Measurements from ENCODE around the gene MUC6.

MUC6 gene

DNA sequence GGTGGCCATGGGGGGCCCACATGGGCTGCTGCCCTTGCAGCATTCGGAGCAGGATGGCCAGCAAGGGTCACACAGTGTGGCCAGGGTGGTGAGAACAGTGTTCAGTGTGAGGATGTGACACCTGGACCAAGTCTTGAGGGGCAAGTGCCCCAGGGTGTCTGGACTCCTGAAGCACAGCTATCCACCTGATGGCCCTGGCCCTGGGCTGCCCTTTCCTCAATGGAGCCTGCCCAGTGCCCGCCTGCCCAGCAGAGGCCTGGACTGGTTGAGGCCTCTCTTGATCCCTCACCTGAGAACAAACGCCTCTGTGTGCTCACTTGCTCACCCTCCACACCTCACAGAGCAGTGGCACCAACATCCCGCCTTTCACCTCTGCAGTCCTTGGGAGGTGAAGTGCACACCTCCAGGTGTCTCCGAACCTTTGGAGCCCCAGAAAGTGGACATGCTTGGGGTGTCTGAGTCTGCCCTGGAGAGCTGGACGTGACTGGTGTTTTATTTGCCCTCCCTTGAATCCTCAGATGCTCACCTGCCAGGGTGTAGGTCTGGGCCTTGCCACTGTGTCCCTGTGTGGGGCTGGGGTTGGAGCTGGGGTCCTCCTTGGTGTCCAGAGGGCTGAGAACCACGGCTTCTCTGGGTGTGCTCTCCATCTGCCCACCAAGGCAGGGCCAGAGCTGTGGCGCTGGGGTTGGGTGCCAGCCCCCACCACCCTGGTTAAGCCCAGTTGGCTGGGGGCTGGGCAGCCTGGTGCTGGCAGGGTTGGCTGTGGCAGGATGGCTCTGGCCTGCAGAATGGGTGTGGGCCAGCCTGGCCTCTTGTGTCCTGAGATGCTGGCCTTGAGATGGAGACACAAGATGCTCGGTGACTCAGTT, 34.3 kb upstream of the MUC6 start:
- no peak for TF ChIP-seq TCF4 (CRISPR knock-in tag; IDR thresholded peaks at IDR 0.05; ENCODE audit: borderline replicate concordance)
- no peak for TF ChIP-seq RARB (CRISPR knock-in tag; IDR thresholded peaks at IDR 0.05)
- no peak for TF ChIP-seq ZC3H10 (CRISPR knock-in tag; IDR thresholded peaks at IDR 0.05)
- no peak for ATAC-seq

DNA sequence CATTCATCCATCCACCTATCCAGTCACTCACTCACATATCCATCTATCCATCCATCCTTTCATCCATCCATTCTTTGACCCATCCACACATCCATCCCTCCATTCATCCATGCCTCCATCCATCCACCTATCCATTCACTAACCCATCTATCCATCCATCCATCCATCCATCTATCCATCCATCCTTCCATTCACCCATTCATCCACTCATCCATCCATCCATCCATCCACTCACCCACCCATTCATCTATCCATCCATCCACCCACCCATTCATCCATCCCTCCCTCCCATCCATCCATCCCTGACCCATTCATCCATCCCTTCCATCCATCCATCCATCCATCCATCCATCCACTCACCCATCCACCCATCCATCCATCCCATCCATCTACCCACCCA, 33.2 kb upstream of the MUC6 start:
- TF ChIP-seq OSR1 (CRISPR knock-in tag; IDR thresholded peaks at IDR 0.05) = no peak
- TF ChIP-seq TOX (CRISPR knock-in tag; IDR thresholded peaks at IDR 0.05; ENCODE audit: borderline replicate concordance) = no peak
- TF ChIP-seq, protein P1, sequence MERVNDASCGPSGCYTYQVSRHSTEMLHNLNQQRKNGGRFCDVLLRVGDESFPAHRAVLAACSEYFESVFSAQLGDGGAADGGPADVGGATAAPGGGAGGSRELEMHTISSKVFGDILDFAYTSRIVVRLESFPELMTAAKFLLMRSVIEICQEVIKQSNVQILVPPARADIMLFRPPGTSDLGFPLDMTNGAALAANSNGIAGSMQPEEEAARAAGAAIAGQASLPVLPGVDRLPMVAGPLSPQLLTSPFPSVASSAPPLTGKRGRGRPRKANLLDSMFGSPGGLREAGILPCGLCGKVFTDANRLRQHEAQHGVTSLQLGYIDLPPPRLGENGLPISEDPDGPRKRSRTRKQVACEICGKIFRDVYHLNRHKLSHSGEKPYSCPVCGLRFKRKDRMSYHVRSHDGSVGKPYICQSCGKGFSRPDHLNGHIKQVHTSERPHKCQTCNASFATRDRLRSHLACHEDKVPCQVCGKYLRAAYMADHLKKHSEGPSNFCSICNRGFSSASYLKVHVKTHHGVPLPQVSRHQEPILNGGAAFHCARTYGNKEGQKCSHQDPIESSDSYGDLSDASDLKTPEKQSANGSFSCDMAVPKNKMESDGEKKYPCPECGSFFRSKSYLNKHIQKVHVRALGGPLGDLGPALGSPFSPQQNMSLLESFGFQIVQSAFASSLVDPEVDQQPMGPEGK (CRISPR knock-in tag; IDR thresholded peaks at IDR 0.05; ENCODE audit: borderline replicate concordance) = no peak
- TF ChIP-seq ARNTL (CRISPR knock-in tag; IDR thresholded peaks at IDR 0.05; ENCODE audit: borderline replicate concordance, low read depth) = no peak
- no peak for TF ChIP-seq GLIS3 (CRISPR knock-in tag; IDR thresholded peaks at IDR 0.05)
- TF ChIP-seq BACH2 (CRISPR knock-in tag; IDR thresholded peaks at IDR 0.05; ENCODE audit: borderline replicate concordance) = no peak
- TF ChIP-seq, protein P2, sequence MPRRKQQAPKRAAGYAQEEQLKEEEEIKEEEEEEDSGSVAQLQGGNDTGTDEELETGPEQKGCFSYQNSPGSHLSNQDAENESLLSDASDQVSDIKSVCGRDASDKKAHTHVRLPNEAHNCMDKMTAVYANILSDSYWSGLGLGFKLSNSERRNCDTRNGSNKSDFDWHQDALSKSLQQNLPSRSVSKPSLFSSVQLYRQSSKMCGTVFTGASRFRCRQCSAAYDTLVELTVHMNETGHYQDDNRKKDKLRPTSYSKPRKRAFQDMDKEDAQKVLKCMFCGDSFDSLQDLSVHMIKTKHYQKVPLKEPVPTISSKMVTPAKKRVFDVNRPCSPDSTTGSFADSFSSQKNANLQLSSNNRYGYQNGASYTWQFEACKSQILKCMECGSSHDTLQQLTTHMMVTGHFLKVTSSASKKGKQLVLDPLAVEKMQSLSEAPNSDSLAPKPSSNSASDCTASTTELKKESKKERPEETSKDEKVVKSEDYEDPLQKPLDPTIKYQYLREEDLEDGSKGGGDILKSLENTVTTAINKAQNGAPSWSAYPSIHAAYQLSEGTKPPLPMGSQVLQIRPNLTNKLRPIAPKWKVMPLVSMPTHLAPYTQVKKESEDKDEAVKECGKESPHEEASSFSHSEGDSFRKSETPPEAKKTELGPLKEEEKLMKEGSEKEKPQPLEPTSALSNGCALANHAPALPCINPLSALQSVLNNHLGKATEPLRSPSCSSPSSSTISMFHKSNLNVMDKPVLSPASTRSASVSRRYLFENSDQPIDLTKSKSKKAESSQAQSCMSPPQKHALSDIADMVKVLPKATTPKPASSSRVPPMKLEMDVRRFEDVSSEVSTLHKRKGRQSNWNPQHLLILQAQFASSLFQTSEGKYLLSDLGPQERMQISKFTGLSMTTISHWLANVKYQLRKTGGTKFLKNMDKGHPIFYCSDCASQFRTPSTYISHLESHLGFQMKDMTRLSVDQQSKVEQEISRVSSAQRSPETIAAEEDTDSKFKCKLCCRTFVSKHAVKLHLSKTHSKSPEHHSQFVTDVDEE (CRISPR knock-in tag; IDR thresholded peaks at IDR 0.05) = no peak
- TF ChIP-seq RARB (CRISPR knock-in tag; IDR thresholded peaks at IDR 0.05) = no peak
- no peak for TF ChIP-seq ZFP3 (CRISPR knock-in tag; IDR thresholded peaks at IDR 0.05)
- TF ChIP-seq, protein P3, sequence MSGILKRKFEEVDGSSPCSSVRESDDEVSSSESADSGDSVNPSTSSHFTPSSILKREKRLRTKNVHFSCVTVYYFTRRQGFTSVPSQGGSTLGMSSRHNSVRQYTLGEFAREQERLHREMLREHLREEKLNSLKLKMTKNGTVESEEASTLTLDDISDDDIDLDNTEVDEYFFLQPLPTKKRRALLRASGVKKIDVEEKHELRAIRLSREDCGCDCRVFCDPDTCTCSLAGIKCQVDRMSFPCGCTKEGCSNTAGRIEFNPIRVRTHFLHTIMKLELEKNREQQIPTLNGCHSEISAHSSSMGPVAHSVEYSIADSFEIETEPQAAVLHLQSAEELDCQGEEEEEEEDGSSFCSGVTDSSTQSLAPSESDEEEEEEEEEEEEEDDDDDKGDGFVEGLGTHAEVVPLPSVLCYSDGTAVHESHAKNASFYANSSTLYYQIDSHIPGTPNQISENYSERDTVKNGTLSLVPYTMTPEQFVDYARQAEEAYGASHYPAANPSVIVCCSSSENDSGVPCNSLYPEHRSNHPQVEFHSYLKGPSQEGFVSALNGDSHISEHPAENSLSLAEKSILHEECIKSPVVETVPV (CRISPR knock-in tag; IDR thresholded peaks at IDR 0.05) = no peak
- TF ChIP-seq, protein P4, sequence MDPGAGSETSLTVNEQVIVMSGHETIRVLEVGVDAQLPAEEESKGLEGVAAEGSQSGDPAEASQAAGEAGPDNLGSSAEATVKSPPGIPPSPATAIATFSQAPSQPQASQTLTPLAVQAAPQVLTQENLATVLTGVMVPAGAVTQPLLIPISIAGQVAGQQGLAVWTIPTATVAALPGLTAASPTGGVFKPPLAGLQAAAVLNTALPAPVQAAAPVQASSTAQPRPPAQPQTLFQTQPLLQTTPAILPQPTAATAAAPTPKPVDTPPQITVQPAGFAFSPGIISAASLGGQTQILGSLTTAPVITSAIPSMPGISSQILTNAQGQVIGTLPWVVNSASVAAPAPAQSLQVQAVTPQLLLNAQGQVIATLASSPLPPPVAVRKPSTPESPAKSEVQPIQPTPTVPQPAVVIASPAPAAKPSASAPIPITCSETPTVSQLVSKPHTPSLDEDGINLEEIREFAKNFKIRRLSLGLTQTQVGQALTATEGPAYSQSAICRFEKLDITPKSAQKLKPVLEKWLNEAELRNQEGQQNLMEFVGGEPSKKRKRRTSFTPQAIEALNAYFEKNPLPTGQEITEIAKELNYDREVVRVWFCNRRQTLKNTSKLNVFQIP (CRISPR knock-in tag; IDR thresholded peaks at IDR 0.05; ENCODE audit: borderline replicate concordance, low read depth) = no peak
- ATAC-seq = no peak

DNA sequence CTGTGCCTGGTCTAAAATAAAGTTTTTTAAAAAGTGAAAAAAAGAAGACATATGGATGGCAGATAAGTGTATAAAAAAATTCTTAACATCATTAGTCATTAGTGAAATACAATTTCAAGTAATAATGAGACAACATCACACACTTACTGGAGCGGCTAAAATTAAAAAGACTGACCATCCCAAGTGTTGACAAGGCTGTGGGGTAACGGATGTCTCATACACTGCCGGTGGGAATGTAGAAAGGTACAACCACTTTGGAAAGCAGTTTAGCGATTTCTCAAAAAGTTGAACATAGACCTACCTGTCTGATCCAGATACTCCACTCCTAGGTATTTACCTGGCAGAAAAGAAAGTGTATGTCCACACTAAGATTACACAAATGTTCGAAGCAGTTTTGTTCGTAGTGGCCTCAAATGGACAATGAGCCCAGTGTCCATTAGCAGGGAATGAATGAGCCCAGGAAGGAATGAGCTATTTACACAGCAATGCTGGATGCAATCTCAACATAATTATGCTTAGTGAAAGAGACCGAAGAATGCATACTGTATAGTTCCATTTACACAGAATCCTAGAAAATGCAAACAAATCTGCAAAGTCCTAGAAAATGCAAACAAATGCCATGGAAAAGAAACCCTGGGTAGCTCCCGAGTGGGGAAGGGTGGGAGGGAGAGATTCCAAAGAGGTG, 31.4 kb upstream of the MUC6 start:
- TF ChIP-seq, protein P4 (CRISPR knock-in tag; IDR thresholded peaks at IDR 0.05; ENCODE audit: borderline replicate concordance, low read depth) = no peak
- TF ChIP-seq ISL1 (CRISPR knock-in tag; IDR thresholded peaks at IDR 0.05) (no peak), RARB (CRISPR knock-in tag; IDR thresholded peaks at IDR 0.05) (no peak), ZNF70 (CRISPR knock-in tag; IDR thresholded peaks at IDR 0.05) (no peak), TOX (CRISPR knock-in tag; IDR thresholded peaks at IDR 0.05; ENCODE audit: borderline replicate concordance) (no peak), GLIS3 (CRISPR knock-in tag; IDR thresholded peaks at IDR 0.05) (no peak), ZFP30 (CRISPR knock-in tag; IDR thresholded peaks at IDR 0.05) (no peak), SNAI2 (CRISPR knock-in tag; IDR thresholded peaks at IDR 0.05) (no peak), ESRRG (CRISPR knock-in tag; IDR thresholded peaks at IDR 0.05) (no peak)
- TF ChIP-seq, protein P3 (CRISPR knock-in tag; IDR thresholded peaks at IDR 0.05) = no peak
- ATAC-seq = no peak

Measured in SK-N-SH treated with all-trans-retinoic acid at 6 μM for 48 hours (cell line).